Fibroblast of pulmonary artery (primary cell): ENCODE measurements around the gene CHAF1A.

ENCODE experiments used
- DNase-seq: peaks from one replicate; pipeline ENCODE4 v3.0.0-alpha.2; 2010; ENCODE audit warnings: low read depth
- H3K4me3 ChIP-seq: replicated peaks from 2 replicates; pipeline ENCODE4 v1.5.1; 2011; ENCODE audit warnings: low read depth, mild to moderate bottlenecking, control low read depth, low read length, moderate library complexity
- CTCF ChIP-seq: IDR thresholded peaks from 2 replicates; pipeline ENCODE4 v1.5.1; 2011; ENCODE audit warnings: mild to moderate bottlenecking, control low read depth, low read length, inconsistent platforms; ENCODE audit errors: missing control alignments

CHAF1A gene

DNA sequence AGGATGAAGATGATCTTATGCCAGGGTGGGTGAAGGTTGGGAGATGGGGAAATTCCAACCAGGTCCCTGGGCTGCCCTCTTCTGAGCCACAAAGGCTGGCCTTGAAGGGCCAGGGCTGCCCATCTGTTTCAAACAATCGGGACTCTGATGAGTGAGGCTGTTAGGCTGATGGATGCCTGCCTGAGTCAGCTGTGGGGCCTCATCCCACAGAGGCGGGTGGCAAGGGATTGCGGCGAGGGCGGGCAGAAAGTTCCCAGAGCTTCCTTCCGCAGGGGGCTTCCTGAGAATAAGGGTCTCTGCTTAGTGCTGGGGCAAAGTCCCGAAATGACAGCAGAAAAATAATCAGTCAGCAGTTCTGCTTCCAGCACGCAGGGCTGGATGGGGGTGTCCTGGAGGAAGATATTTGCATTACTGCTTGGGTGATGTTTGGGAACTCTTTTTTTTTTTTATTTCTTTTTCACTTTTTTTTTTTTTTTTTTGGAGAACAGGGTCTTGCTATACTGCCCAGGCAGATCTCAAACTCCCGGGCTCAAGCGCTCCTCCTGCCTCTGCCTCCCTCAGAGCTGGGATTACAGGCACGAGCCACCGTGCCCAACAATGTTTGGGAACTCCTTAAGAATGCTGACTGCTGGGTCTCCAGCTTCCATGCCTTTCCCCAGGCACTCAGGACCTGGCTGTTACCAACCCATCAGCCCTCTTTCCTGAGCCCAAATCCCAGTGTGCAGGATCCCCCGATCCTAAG, 16.2 kb upstream of the CHAF1A start:
- H3K4me3 ChIP-seq, result no peak overlapping the region
- DNase-seq, result no peak
- peak; percentile 10 for TF ChIP-seq CTCF

DNA sequence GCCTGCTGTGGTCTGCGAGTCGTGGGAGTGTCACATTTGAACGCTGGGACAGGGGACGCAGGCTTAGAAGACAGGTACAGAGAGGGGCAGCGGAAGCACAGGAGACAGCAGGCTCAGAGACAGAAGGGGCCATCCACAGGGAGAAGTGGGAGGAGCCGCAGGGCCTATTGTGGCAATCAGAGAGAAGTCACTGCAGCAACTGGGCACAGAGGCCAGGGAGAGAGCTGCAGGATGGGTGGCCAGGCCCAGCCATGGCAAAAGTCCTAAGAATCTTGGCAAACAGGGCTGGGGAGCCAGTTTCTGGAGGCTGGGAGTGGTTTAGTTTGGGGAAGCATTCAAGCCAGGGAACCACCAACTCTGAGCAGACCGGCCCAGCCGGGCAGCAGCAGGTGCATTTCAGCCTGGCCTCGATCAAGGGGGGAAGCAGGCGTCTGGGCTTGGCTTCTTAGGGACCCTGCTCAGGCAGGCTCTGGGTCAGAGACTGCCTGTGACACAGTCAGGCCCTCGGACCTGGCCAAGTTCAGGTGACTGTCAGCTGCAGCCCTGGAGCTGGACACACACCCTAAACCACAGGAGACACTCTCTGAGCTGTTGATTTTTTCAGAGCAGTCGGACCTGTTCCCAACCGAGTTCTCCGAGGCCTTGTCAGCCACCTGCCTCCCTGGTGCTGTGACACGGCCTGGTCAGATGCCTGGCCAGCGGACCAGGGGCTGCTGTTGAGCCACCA, 13.9 kb upstream of the CHAF1A start:
- no peak for TF ChIP-seq CTCF
- no peak for DNase-seq
- no peak overlapping the region for H3K4me3 ChIP-seq

DNA sequence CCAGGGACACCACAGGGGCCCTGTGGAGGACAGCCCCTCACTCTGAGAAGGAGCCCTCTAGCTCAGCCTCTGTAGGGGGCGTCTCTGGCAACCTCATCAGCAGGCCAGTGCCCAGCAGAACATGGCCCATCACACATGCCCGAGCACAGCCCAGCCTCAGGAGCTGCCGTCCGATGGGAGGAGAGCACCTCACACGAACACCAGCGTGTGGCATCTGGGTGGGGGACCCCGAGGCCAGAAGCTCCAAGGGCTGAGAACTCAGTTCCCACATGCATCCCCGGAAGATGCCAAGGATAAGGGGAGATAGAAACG, 13.4 kb upstream of the CHAF1A start:
- no peak for DNase-seq
- TF ChIP-seq CTCF, result no peak
- no peak overlapping the region for H3K4me3 ChIP-seq

DNA sequence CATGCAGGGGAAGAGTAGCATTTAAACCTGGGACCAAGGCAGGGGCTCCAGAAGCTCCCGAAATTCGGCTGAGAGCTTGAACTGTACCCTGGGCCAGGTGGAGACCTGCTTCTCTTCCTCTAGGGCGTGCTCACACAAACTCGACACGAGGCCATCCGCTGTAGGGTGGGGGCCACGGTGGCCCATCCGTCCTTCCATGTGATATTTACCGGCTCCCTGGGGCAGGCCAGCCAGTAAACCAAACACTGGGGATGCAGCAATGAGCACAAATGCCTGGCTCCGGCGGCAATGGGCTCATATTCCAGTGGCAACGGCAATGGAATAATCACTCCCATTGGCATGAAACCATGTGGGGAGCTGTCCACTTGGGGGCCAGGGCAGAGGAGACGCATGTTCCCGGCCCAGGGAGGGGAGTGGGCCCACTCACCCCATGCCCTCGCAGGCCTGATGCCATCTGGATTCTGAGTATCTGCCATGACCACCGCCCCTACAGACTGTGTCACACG, 12.9 kb upstream of the CHAF1A start:
- no peak overlapping the region for H3K4me3 ChIP-seq
- no peak for DNase-seq
- no peak for TF ChIP-seq CTCF

DNA sequence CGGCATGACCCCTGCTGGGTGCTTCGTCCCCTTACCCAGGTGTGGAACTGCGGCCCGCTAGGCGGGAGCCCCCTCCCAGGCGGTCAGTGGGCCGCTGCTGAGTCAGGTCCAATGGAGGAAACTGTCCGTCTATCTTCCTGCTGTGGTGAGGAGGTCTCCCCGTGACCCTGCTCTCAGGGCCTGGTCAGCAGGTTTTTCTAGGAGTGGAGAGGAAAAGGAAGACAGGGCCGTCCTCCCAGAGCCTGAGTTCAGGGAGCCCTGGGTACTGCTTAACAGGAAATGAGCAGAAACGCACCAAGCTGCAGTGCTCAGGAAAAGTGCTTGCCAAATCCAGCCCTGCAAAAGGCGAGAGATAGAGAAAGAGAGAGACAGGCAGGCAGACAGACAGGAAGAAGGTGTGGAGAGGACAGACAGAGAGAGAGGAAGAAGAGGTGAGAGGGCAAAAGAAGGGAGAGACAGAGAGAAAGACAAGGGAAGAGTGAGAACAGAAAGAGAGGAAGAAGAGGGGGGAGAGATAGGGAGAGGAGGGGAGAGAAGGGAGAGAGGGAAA, 12.3 kb upstream of the CHAF1A start:
- no peak for TF ChIP-seq CTCF
- peak; percentile 73 for DNase-seq
- H3K4me3 ChIP-seq, result peak overlapping the region; percentile 29

DNA sequence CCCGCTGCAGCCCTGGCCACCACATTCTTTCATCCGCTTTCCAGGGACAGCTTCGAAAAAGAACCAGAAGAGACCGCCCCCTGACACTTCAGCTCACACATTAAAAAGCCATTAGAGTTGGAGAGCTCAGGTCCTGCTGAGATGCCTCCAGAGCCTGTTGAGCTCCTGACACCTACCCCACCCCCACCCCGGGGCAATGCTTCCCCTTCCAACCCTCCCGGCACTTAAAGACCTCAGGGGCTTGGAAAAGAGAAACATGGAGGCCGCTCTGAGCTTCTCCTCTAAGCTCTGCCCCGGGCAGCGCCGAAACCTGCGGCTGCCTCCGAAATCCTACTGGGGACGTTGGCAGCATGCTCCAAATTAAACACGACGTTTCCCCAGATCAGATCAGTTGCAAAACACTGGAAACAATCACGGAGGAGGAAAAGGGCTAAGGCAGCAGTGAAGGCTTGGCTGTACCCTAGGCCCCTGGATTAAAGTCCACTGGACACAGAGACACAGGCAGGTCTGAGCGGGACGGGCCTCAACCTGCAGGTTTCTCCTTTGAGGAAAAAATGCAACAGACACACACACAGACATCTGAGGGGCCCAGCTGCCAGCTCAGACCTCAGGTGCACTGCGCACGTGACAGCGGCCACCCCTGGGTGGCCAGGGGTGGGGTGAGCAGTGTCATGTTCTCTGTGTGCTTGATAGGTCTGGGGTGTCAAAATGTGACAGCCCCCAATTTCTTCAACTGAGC, 11.7 kb upstream of the CHAF1A start:
- H3K4me3 ChIP-seq, result peak overlapping the region; percentile 29
- no peak for TF ChIP-seq CTCF
- DNase-seq, result no peak
